ENCODE measurements around the gene TXNDC11.
A peak's percentile ranks its signal among the peaks of the same experiment; 100 is the strongest.

The TXNDC11 gene

DNA sequence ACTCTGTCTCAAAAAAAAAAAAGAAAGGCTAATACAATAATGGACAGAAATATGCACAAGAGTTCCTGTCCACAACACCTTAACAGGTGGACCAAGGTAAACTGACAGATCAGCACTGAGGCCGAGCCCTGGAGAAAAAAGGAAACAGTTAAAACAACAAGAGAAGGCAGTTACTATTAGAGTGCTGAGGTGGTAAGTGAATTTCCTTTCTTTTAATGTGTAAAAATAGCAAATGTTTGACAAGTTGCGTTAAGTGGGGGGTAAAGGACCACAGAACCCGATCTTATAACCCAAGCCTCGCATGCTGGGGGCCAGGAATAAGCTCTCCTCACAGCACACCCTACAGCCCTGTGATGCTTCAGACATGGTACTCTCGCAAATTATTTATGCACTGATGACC, 24.8 kb downstream of the TXNDC11 start:
- no peak for DNase-seq

DNA sequence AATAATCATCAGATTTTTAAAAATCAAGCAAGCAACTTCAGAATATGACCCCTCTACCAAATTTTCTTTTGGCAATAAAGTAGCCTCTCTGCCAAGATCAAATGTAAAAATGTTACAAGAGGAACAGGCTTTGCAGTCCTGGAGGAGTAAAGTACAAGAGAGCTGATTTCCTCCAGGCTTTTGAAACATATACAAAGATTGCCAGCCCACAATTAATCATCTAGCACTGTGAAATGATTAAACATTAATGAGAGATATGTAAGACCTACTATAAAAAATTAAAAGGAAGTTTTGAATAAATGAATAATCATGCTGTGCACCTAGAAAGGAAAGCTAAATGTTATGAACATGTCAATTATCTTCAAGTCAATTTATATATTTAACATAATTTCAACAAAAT, 26.3 kb downstream of the TXNDC11 start:
- DNase-seq, result no peak

- DNase-seq, result peak in 1 of 14 donors; percentile 34
Measured at GRCh38 chr16:11715246-11715947, 27.3 kb downstream of the TXNDC11 start.

GRCh38 chr16:11712122-11712521, 30.5 kb downstream of the TXNDC11 start:
- no peak for DNase-seq

GRCh38 chr16:11711662-11712061, 31.0 kb downstream of the TXNDC11 start:
- DNase-seq, result no peak

DNA sequence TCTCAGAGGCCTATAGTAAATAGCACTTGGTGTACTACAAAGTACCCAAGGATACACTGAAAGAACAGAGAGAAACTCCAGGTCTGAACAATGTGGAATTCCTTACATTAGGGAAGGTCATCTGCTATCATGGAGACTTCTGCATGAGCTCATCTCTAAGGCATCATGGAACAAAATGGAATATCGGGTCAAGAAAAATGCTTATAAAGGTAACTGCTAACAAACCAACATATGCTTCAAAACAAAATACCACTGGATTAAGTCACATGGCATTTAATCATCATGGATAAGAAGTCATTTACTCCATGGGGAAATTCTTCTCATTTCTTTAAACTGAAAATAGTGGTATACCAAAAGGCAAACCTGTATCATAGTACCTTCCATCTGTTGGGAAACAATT, 34.2 kb downstream of the TXNDC11 start:
- DNase-seq, result no peak

DNA sequence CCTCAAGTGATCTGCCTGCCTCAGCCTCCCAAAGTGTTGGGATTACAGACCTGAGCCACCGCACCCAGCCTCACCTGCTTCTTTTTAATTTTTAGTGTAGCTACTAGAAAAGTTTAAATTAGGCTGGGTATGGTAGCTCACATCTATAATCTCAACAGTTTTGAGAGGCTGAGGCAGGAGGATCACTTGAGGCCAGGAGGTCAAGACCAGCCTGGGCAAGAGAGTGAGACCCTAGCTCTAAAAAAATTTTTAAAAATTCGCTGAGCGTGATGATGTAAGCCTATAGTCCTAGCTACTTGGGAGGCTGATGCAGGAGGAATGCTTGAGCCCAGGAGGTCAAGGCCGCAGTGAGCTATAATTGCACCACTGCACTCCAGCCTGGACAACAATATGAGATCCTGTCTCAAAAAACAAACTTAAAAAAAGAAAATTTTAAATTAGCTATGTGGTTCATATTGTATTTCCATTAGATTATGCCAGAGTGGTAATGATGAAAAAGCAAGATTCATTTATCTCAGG, 34.9 kb downstream of the TXNDC11 start:
- no peak for DNase-seq

DNA sequence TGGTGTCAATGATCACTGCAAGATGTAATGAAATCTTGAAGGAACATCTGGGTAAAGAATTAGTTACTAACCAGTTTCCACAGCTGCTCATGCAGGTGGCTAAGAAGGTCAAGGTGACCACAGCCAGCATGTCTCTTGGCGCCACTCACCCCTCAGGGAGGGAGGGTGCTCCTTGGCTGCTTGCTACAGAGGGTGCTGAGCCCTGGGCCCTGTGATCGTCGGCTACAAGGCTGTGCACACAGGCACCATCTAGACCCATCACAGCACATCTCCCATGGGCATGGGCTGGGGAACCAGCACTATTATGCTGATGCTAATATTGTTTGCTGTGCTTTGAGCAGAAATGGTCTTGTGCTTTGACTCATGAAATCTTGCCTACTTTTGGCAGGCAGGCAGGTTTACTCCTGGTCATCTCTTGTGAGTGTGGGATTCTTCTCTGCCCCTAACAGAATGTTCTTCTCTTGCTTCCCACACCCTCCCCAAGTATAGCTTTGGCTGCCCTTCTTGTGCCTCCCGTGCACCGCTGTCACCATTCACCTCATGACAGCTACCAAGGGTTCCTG, 36.4 kb downstream of the TXNDC11 start:
- peak in 6 of 14 donors; percentile 7 to 41 (median 30) for DNase-seq

GRCh38 chr16:11705311-11706025, 37.2 kb downstream of the TXNDC11 start:
- DNase-seq, result peak in 1 of 14 donors; percentile 33

DNA sequence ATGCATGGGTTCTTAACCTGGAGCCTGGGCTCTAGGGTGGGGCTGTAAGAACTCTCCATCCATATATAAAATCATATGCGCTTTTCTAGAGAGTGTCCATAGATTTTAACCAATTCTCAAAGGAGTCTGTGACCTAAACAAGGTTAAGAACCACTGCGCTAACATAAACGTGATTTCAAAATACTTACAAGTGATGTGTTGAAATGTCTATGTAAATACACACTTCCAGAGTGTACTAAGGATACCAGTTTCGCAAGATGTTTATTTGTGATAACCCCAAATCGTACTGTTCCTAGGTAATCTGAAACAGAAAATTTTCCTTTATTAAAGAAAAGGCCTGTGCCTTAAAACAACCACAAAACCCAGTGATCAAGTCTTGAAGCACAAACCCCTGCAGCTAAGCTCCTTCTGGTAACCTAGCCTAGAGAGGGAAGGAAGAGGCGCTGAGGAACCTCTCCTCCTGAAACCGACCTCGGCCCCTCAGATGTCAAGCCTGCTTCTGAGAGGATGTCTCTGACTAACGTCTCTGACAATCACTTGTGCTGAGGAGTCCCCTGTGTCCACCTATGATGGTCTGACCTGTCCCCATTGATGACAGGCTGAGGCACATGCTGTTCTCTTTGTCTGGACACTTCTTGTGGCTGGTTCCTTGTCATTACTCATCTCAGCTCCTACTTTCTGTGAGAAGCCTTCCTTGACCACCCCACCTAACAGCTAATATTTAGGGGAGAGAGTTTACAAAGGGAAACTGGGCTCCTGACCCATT, 42.2 kb downstream of the TXNDC11 start:
- DNase-seq, result no peak

- no peak for DNase-seq
Measured at GRCh38 chr16:11699234-11699894, 43.3 kb downstream of the TXNDC11 start.

GRCh38 chr16:11698271-11698689, 44.4 kb downstream of the TXNDC11 start:
- no peak for DNase-seq

DNA sequence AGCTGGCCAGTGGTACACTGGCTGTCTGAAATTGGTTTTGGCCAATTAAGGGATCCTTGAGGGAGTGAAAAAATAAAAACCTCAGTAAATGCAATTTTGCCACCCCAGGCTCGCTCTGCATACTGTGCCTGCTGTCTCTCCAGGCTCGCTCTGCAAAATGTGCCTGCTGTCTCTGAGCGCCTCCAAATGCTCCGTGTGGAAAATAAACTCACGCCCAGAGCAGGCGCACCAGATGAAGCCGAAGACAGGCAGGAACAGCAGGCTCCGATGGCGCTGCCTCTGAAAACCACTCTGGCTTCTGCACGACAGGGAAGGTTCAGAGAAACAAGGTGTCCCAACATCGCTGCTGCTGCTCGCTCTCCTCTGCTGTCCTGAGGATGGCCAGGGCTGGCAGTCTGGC, 45.3 kb downstream of the TXNDC11 start:
- DNase-seq, result peak in 1 of 14 donors; percentile 81

GRCh38 chr16:11696266-11697012, 46.2 kb downstream of the TXNDC11 start:
- peak in 1 of 14 donors; percentile 35 for DNase-seq

- peak in 1 of 14 donors; percentile 93 for DNase-seq
Measured at GRCh38 chr16:11692651-11693050, 50.0 kb downstream of the TXNDC11 start.

- peak in 1 of 14 donors; percentile 62 for DNase-seq
Measured at GRCh38 chr16:11692171-11692570, 50.5 kb downstream of the TXNDC11 start.

DNA sequence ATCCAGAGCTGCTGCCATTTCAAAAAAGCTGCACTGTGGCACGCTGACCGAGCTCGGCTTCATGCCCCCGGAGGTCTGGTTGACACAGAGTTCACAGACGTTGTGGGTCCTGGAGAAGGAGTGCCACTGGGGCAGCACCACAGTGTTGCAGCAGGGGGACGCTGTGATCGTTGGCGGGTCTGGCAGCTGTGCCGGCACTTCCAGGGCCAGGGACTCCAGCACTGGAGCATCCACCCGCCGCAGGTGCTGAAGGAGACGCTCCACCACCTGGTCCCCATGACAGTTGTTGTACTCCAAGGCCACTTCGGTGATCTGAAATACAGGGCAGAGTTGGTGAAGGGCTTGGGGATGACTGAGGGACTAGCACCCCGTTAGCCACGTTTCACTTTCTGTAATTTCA, 50.9 kb downstream of the TXNDC11 start:
- peak in 1 of 14 donors; percentile 56 for DNase-seq

GRCh38 chr16:11691235-11691634, 51.4 kb downstream of the TXNDC11 start:
- no peak for DNase-seq

- DNase-seq, result no peak
Measured at GRCh38 chr16:11689031-11689840, 53.4 kb downstream of the TXNDC11 start.

DNA sequence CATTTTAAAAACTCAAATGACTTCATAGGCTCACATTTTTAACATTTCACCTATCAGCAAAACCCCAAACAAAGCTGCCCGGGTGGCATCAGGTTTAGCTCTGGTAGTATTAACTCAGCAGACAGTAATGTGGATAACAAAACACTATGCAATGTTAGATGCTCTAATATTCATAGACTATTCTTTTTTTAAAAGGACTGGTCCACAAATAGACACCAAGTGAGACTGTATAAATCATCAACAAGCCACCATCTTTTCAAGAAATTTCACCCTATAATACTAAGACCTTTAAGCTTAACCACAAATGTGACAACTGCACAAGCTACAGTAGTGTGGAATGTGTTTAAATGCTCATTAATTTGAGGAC, 54.2 kb downstream of the TXNDC11 start:
- no peak for DNase-seq

Data from C1 segment of cervical spinal cord (tissue), 14 donors.